K562 (cell line): ENCODE measurements around the gene LRRC8E. TPM values are rescaled to one million over a fixed set of nuclear protein-coding genes. Genes with fewer than 3 reads are reported as not detected.

ENCODE experiments used
- ATAC-seq: fragments of 200-7000 bp; cut with Tn5 transposase; 3 replicates; pipeline ENCODE4 v1.9.1; 2020; ENCODE audit warnings: moderate library complexity
- BruUV-seq: library from RNA; stranded (reverse); fragments of 400-500 nt; replicated peaks from 2 replicates; lab custom pipeline; 2021; lab: Mats Ljungman, UMichigan
- CTCF ChIA-PET: fragments of 300-600 bp; formaldehyde crosslinking; extraction: SDS; loops from one replicate; lab custom pipeline; 2021; ENCODE audit warnings: low intra/inter-chr PET ratio; lab: Yijun Ruan, JAX
- POLR2A ChIA-PET: fragments of 300-600, 350-650 bp; sonication (Branson Sonifier 250); formaldehyde crosslinking; extraction: SDS; loops from one replicate; lab custom pipeline; 2021; ENCODE audit warnings: antibody characterized with exemption, inconsistent platforms; lab: Yijun Ruan, JAX
- DNase-seq, 4 experiments: peaks; one replicate each; pipeline versions ENCODE4 v3.0.0 to v3.0.0-alpha.2; 2011 to 2018; ENCODE audit warnings: low spot score in 3 of 4, mixed read lengths in 3 of 4; ENCODE audit errors: extremely low read depth in 1 of 4
- FAIRE-seq: peaks from 2 replicates; lab custom pipeline; 2011; peaks lifted over from hg19 to GRCh38; lab: Jason Lieb, UNC
- H2AFZ ChIP-seq: 2 replicates; pipeline ENCODE4 v1.6.0; 2011; ENCODE audit warnings: low read depth, low read length, control low read depth, inconsistent platforms
- H3K27ac ChIP-seq: fragments of 200-600 bp; 3 replicates; pipeline ENCODE4 v1.8.0; 2011; ENCODE audit warnings: low read depth, mild to moderate bottlenecking, control low read depth, inconsistent platforms, low read length, moderate library complexity, mixed read lengths; ENCODE audit errors: extremely low read depth
- H3K27me3 ChIP-seq, 2 experiments: fragments of 300-600 bp in 1 of 2; 2 replicates in 1 of 2; 3 replicates in 1 of 2; pipeline versions ENCODE4 v1.6.0 to v1.8.0; 2011; ENCODE audit warnings: inconsistent platforms in 2 of 2, low read length in 2 of 2, mild to moderate bottlenecking in 1 of 2, mixed read lengths in 1 of 2, moderate library complexity in 1 of 2; ENCODE audit not compliant: control insufficient read depth in 2 of 2, insufficient read depth in 2 of 2
- H3K36me3 ChIP-seq: fragments of 300-600 bp; 3 replicates; pipeline ENCODE4 v1.8.0; 2011; ENCODE audit warnings: mild to moderate bottlenecking, low read length, inconsistent platforms; ENCODE audit not compliant: control insufficient read depth, insufficient read depth
- H3K4me1 ChIP-seq, 2 experiments: fragments of 200-600 bp in 1 of 2; replicated peaks in 1 of 2; 2 replicates in 1 of 2; 3 replicates in 1 of 2; pipeline versions ENCODE4 v1.5.1 to v1.8.0; 2011; ENCODE audit warnings: inconsistent platforms in 2 of 2, low read length in 2 of 2, mild to moderate bottlenecking in 1 of 2, mixed read lengths in 1 of 2, moderate library complexity in 1 of 2; ENCODE audit not compliant: control insufficient read depth in 2 of 2, insufficient read depth in 2 of 2
- H3K4me2 ChIP-seq: 2 replicates; pipeline ENCODE4 v1.6.1; 2011; ENCODE audit warnings: low read length, control low read depth, inconsistent platforms, mixed read lengths; ENCODE audit not compliant: insufficient read depth
- H3K4me3 ChIP-seq: fragments of 200-600 bp; sonication (generic), shearing (Covaris generic); 2 replicates; pipeline ENCODE4 v1.5.1; 2016; ENCODE audit warnings: control low read depth, inconsistent platforms
- H3K79me2 ChIP-seq: fragments of 200-600 bp; 3 replicates; pipeline ENCODE4 v1.8.0; 2011; ENCODE audit warnings: low read length, inconsistent platforms; ENCODE audit not compliant: control insufficient read depth, insufficient read depth
- H3K9ac ChIP-seq, 2 experiments: 2 replicates each; pipeline versions ENCODE4 v1.6.0 to v1.6.1; 2011; ENCODE audit warnings: low read depth in 2 of 2, low read length in 2 of 2, control low read depth in 1 of 2, inconsistent platforms in 1 of 2, mild to moderate bottlenecking in 1 of 2, mixed read lengths in 1 of 2; ENCODE audit not compliant: insufficient read depth in 1 of 2
- H3K9me1 ChIP-seq: one replicate; pipeline ENCODE4 v1.6.0; 2011; ENCODE audit warnings: inconsistent platforms, mild to moderate bottlenecking, low read length, moderate library complexity; ENCODE audit not compliant: control insufficient read depth, insufficient read depth
- H3K9me3 ChIP-seq: replicated peaks from 2 replicates; pipeline ENCODE4 v1.5.1; 2011; ENCODE audit warnings: low read depth, low read length, inconsistent platforms; ENCODE audit not compliant: control insufficient read depth, insufficient read depth
- H4K20me1 ChIP-seq: replicated peaks from 2 replicates; pipeline ENCODE4 v1.6.1; 2011; ENCODE audit warnings: low read length, inconsistent platforms, mixed read lengths; ENCODE audit not compliant: control insufficient read depth, insufficient read depth
- ARHGAP35 ChIP-seq: fragments of 450-650 bp; IDR thresholded peaks from 2 replicates; pipeline ENCODE4 v1.6.1; 2018; ENCODE audit not compliant: partially characterized antibody
- CTBP1 ChIP-seq: fragments of 450-650 bp; IDR thresholded peaks from 2 replicates; pipeline ENCODE4 v1.6.1; 2016; ENCODE audit warnings: borderline replicate concordance
- EP300 ChIP-seq: IDR thresholded peaks from 2 replicates; pipeline ENCODE4 v1.6.1; 2012; ENCODE audit warnings: low read length, improper control_type of control experiment
- FOXP1 ChIP-seq: sonication (generic); formaldehyde crosslinking; IDR thresholded peaks from 2 replicates; pipeline ENCODE4 v1.8.0; 2022; ENCODE audit warnings: mild to moderate bottlenecking, missing genetic modification reagents
- HOXB6 ChIP-seq: fragments of 250-450 bp; sonication (Bioruptor Pico); IDR thresholded peaks from 2 replicates; pipeline ENCODE4 v1.5.1; 2022; ENCODE audit warnings: mild to moderate bottlenecking, borderline replicate concordance
- KAT7 ChIP-seq: sonication (generic); formaldehyde crosslinking; IDR thresholded peaks from 2 replicates; pipeline ENCODE4 v1.8.0; 2022; ENCODE audit warnings: missing genetic modification reagents, mild to moderate bottlenecking, borderline replicate concordance
- L3MBTL2 ChIP-seq: fragments of 450-650 bp; IDR thresholded peaks from 2 replicates; pipeline ENCODE4 v1.6.1; 2016; ENCODE audit warnings: mild to moderate bottlenecking, moderate library complexity
- MYC ChIP-seq, 2 experiments: fragments of 250-450 bp in 1 of 2; sonication (Bioruptor Pico) in 1 of 2; IDR thresholded peaks; 2 replicates each; pipeline versions ENCODE4 v1.5.1 to v1.6.1; 2012 to 2021; ENCODE audit warnings: low read depth in 2 of 2, borderline replicate concordance in 1 of 2, improper control_type of control experiment in 1 of 2, low read length in 1 of 2, mild to moderate bottlenecking in 1 of 2, moderate library complexity in 1 of 2
- POLR2A ChIP-seq: fragments of 450-650 bp; conservative IDR thresholded peaks from 2 replicates; pipeline ENCODE4 v1.6.1; 2016
- POLR2B ChIP-seq: fragments of 450-650 bp; IDR thresholded peaks from 2 replicates; pipeline ENCODE4 v1.6.1; 2018; ENCODE audit warnings: low read depth; ENCODE audit not compliant: partially characterized antibody
- POLR2G ChIP-seq: fragments of 200-400 bp; formaldehyde crosslinking; IDR thresholded peaks from 2 replicates; pipeline ENCODE4 v1.6.1; 2017; ENCODE audit warnings: low read depth, mild to moderate bottlenecking, antibody characterized with exemption, low read length, moderate library complexity
- RBFOX2 ChIP-seq: fragments of 200-400 bp; formaldehyde crosslinking; IDR thresholded peaks from 2 replicates; pipeline ENCODE4 v1.6.1; 2017; ENCODE audit warnings: low read depth, mild to moderate bottlenecking, low read length, moderate library complexity
- RBM22 ChIP-seq: fragments of 200-400 bp; formaldehyde crosslinking; IDR thresholded peaks from 2 replicates; pipeline ENCODE4 v1.6.1; 2018; ENCODE audit warnings: low read length, low read depth; ENCODE audit not compliant: poor library complexity, severe bottlenecking
- RBM34 ChIP-seq: fragments of 200-400 bp; formaldehyde crosslinking; IDR thresholded peaks from 2 replicates; pipeline ENCODE4 v1.6.1; 2018; ENCODE audit warnings: low read length, borderline replicate concordance; ENCODE audit not compliant: insufficient read depth
- SIX5 ChIP-seq, 2 experiments: IDR thresholded peaks; 2 replicates each; pipeline ENCODE4 v1.6.1; 2011; ENCODE audit warnings: low read length in 2 of 2, borderline replicate concordance in 1 of 2, low read depth in 1 of 2, mild to moderate bottlenecking in 1 of 2, moderate library complexity in 1 of 2; ENCODE audit not compliant: insufficient read depth in 1 of 2
- TCF3 ChIP-seq: sonication (generic); formaldehyde crosslinking; IDR thresholded peaks from 2 replicates; pipeline ENCODE4 v1.4.0; 2020; ENCODE audit warnings: mild to moderate bottlenecking, missing genetic modification reagents
- TRIM28 ChIP-seq: fragments of 450-650 bp; IDR thresholded peaks from 2 replicates; pipeline ENCODE4 v1.6.1; 2017
- ZFP1 ChIP-seq: fragments of 450-650 bp; formaldehyde crosslinking; IDR thresholded peaks from 2 replicates; pipeline ENCODE4 v1.4.0; 2020; ENCODE audit warnings: mild to moderate bottlenecking, mixed read lengths
- ZFPM2 ChIP-seq: fragments of 250-450 bp; sonication (Bioruptor Pico); IDR thresholded peaks from 2 replicates; pipeline ENCODE4 v1.5.1; 2022; ENCODE audit warnings: mild to moderate bottlenecking
- ZNF124 ChIP-seq: sonication (generic); formaldehyde crosslinking; IDR thresholded peaks from 2 replicates; pipeline ENCODE4 v1.8.1; 2022; ENCODE audit warnings: missing genetic modification reagents
- ZNF212 ChIP-seq: fragments of 450-650 bp; formaldehyde crosslinking; IDR thresholded peaks from 2 replicates; pipeline ENCODE4 v1.4.0; 2020; ENCODE audit warnings: mild to moderate bottlenecking
- ZNF253 ChIP-seq: fragments of 250-450 bp; sonication (Bioruptor Pico); conservative IDR thresholded peaks from 2 replicates; pipeline ENCODE4 v1.6.1; 2021; ENCODE audit warnings: mild to moderate bottlenecking
- ZNF583 ChIP-seq: fragments of 250-450 bp; sonication (Bioruptor Pico); IDR thresholded peaks from 2 replicates; pipeline ENCODE4 v1.4.0; 2020
- WGBS: fragments of 100-300 bp; shearing (Covaris generic); methylation state at CpG from one replicate; pipeline ENCODE4 v1.1.6; 2016; ENCODE audit warnings: low coverage, mixed read lengths; ENCODE audit not compliant: insufficient coverage; ENCODE audit errors: missing lambda C conversion rate; 5-methylcytosine and 5-hydroxymethylcytosine counted together
- in situ Hi-C: fragments of 300-500 bp; cut with MboI; formaldehyde crosslinking; loops from 4 replicates; pipeline ENCODE4 v1.15.0; 2018; ENCODE audit warnings: inconsistent platforms, mixed read lengths
- intact Hi-C: fragments of 100-400 bp; cut with micrococcal nuclease; formaldehyde crosslinking; loops from 2 replicates; pipeline ENCODE4 v1.14.2; 2022
- polyA plus RNA-seq, 8 experiments: library from polyadenylated mRNA; depleted of rRNA in 4 of 8; stranded (reverse) in 5 of 8; unstranded in 3 of 8; fragments of >200 nt; fragmentation: Nextera tagmentation in 2 of 8; fragmentation: Illumina TruSeq in 1 of 8; extraction: Ambion mirVana in 2 of 8; extraction: Trizol in 1 of 8; gene quantifications; 2 replicates each; pipeline versions ENCODE4 v1.2.1 to v1.2.3, GENCODE V29; 2011 to 2014; ENCODE audit warnings: inconsistent platforms in 1 of 8, missing spikeins in 1 of 8
- total RNA-seq, 7 experiments: library from RNA; depleted of rRNA in 6 of 7; stranded (reverse); fragments of >200 nt in 6 of 7; fragmentation: Illumina TruSeq in 2 of 7; extraction: Trizol in 2 of 7; gene quantifications; 2 replicates each; pipeline versions ENCODE4 v1.2.1 to v1.2.3, GENCODE V29; 2011 to 2021; ENCODE audit warnings: low replicate concordance in 1 of 7
- TF ChIP-seq, protein P1 (sequence below): sonication (generic); formaldehyde crosslinking; IDR thresholded peaks from 2 replicates; pipeline ENCODE4 v1.8.1; 2023; ENCODE audit warnings: mild to moderate bottlenecking, missing genetic modification reagents

Gene LRRC8E
- total and polyA plus RNA-seq, 9 of the 15 experiments (the other 6 are each of a cell fraction or from before 2014, with no cell fraction given): 0.08 to 5.7 (median 3.5) TPM; not detected in 1

DNA sequence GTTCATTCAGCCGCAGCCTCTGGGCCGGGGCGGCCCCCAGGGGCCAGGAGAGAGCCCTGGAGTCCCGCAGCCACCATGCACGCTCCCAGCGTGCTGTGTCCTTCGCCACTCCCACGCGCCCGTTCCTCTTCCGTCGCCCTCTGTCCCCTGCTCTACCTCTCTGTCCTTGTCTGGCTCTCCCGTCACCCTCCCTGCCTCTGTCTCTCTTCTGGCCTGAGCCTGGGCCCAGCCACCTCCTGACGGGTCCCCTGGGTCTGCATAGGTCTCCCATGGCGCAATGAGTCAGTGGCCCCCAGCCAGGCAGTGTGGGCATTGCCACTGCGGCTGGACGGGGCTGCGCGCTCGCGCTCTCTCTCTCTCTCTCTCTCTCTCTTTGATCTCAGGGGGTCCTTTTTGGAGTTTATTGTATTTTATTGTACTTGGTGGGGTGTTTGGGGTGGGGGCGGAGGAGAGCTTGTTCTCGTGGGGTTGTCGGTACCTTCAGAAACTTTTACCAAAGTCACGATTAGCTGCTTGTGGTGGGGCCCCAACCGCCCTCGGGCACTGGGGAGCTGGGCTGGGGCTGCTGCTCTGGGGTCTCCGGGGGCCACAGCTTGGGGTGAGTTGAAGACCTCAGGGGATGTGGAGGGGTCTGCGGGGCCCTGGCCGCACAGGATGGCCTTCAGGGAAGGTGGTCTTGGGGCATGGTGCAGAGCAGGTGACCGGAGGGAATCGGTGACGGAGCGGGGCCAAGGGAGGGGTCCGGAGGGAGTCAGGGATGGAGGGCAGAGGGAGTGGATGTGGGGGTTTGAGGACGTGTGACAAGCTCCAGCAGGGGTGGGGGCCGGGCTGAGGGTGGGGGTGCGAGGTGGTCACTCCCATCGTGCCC, 24.6 kb downstream of the LRRC8E start:
- no TSS peak for BruUV-seq
- intact Hi-C loops: no loop called here
- Histone ChIP-seq H3K27ac (no peak overlapping the region), H3K9ac (no peak overlapping the region; a peak in 1 of 4 replicates), H3K27me3 (no peaks in the 10 kb centered on the region), H3K4me3 (no peak overlapping the region), H4K20me1 (no peaks in the 10 kb centered on the region), H3K9me1 (no peaks in the 10 kb centered on the region), H3K79me2 (peaks cover 8% of the 10 kb centered on the region), H2AFZ (no peak overlapping the region), H3K4me1 (peaks cover 0 to 81% of the 10 kb centered on the region in 2 experiments; a peak in 3 of 5 replicates), H3K9me3 (no peaks in the 10 kb centered on the region), H3K36me3 (peaks cover 42% of the 10 kb centered on the region; the same call in 1 of the 3 replicates), H3K4me2 (no peak overlapping the region)
- WGBS: 93% methylated on average over 27 of the region's 39 CpGs
- ChIA-PET CTCF (no interaction called here), POLR2A (interaction anchor here (1.2 to 2.1 kb wide), 2 partner anchors 7 to 11 kb away, joined by 7 to 13 read pairs; partner anchors contain the start of gene SNAPC2)
- FAIRE-seq (no peak), ATAC-seq (no peak), DNase-seq (no peak)
- in situ Hi-C loops: no loop called here
- TF ChIP-seq CTBP1 (no peak), POLR2G (peak; percentile 68), L3MBTL2 (no peak), TCF3 (CRISPR knock-in tag) (no peak), POLR2B (peak; percentile 25), RBFOX2 (peak; percentile 50), POLR2A (peak; percentile 53), RBM22 (peak; percentile 8), RBM34 (no peak), KAT7 (no peak), HOXB6 (CRISPR knock-in tag) (no peak), ZNF583 (CRISPR knock-in tag) (no peak), ARHGAP35 (no peak), ZNF253 (CRISPR knock-in tag) (no peak), EP300 (no peak), ZNF124 (CRISPR knock-in tag) (no peak), MYC (IDR thresholded peaks at IDR 0.05; ENCODE audit: low read depth, low read length) (no peak), MYC (CRISPR knock-in tag; IDR thresholded peaks at IDR 0.05; ENCODE audit: borderline replicate concordance, low read depth) (no peak), FOXP1 (no peak), ZNF212 (CRISPR knock-in tag) (no peak), TRIM28 (no peak), ZFPM2 (CRISPR knock-in tag) (no peak), SIX5 (IDR thresholded peaks at IDR 0.05; ENCODE audit: borderline replicate concordance in 1 of 2, insufficient read depth in 1 of 2, low read depth in 1 of 2, low read length in 2 of 2) (no peak), ZFP1 (CRISPR knock-in tag) (no peak)
- TF ChIP-seq, protein P1, sequence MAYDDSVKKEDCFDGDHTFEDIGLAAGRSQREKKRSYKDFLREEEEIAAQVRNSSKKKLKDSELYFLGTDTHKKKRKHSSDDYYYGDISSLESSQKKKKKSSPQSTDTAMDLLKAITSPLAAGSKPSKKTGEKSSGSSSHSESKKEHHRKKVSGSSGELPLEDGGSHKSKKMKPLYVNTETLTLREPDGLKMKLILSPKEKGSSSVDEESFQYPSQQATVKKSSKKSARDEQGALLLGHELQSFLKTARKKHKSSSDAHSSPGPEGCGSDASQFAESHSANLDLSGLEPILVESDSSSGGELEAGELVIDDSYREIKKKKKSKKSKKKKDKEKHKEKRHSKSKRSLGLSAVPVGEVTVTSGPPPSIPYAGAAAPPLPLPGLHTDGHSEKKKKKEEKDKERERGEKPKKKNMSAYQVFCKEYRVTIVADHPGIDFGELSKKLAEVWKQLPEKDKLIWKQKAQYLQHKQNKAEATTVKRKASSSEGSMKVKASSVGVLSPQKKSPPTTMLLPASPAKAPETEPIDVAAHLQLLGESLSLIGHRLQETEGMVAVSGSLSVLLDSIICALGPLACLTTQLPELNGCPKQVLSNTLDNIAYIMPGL (CRISPR knock-in tag): no peak
